Astrocyte (in vitro differentiated cells and primary cell): Measurements from ENCODE around the gene BRWD1. TPM values are rescaled to one million over a fixed set of nuclear protein-coding genes. Genes with fewer than 3 reads are reported as not detected.

Experiments
- DNase-seq: peaks from one replicate; pipeline ENCODE4 v3.0.0-alpha.2; 2010; ENCODE audit warnings: low read depth
- FAIRE-seq: peaks from 2 replicates; lab custom pipeline; 2011; peaks lifted over from hg19 to GRCh38; lab: Jason Lieb, UNC
- H2AFZ ChIP-seq: 2 replicates; pipeline ENCODE4 v1.6.0; 2012; ENCODE audit warnings: low read depth, low read length, inconsistent platforms
- H3K27ac ChIP-seq: 2 replicates; pipeline ENCODE4 v1.5.1; 2011; ENCODE audit warnings: low read depth, low read length, inconsistent platforms
- H3K27me3 ChIP-seq: 2 replicates; pipeline ENCODE4 v1.6.0; 2011; ENCODE audit warnings: low read length, inconsistent platforms; ENCODE audit not compliant: insufficient read depth
- H3K36me3 ChIP-seq: 2 replicates; pipeline ENCODE4 v1.5.1; 2011; ENCODE audit warnings: low read length, inconsistent platforms; ENCODE audit not compliant: insufficient read depth
- H3K4me1 ChIP-seq: 2 replicates; pipeline ENCODE4 v1.5.1; 2011; ENCODE audit warnings: low read length, inconsistent platforms; ENCODE audit not compliant: insufficient read depth
- H3K4me2 ChIP-seq: 2 replicates; pipeline ENCODE4 v1.6.0; 2012; ENCODE audit warnings: low read length, inconsistent platforms
- H3K4me3 ChIP-seq: 2 replicates; pipeline ENCODE4 v1.5.1; 2011; ENCODE audit warnings: low read depth, mild to moderate bottlenecking, low read length, inconsistent platforms; ENCODE audit not compliant: insufficient read depth
- H3K79me2 ChIP-seq: 2 replicates; pipeline ENCODE4 v1.6.0; 2012; ENCODE audit warnings: mild to moderate bottlenecking, low read length, inconsistent platforms; ENCODE audit not compliant: insufficient read depth
- H3K9ac ChIP-seq: 2 replicates; pipeline ENCODE4 v1.6.0; 2012; ENCODE audit warnings: mild to moderate bottlenecking, low read length, inconsistent platforms
- H3K9me3 ChIP-seq: 2 replicates; pipeline ENCODE4 v1.5.1; 2012; ENCODE audit warnings: low read depth, mild to moderate bottlenecking, low read length, inconsistent platforms; ENCODE audit not compliant: insufficient read depth
- H4K20me1 ChIP-seq: 2 replicates; pipeline ENCODE4 v1.6.0; 2012; ENCODE audit warnings: low read length, inconsistent platforms; ENCODE audit not compliant: insufficient read depth
- H3K27ac Mint-ChIP-seq: one replicate; pipeline ENCODE4 v1.8.0; 2021; ENCODE audit warnings: mild to moderate bottlenecking, mixed read lengths; ENCODE audit not compliant: unreplicated experiment
- H3K27me3 Mint-ChIP-seq: one replicate; pipeline ENCODE4 v1.8.0; 2021; ENCODE audit warnings: low read depth, mixed read lengths; ENCODE audit not compliant: unreplicated experiment
- H3K36me3 Mint-ChIP-seq: one replicate; pipeline ENCODE4 v1.8.0; 2021; ENCODE audit warnings: low read depth, mixed read lengths; ENCODE audit not compliant: unreplicated experiment
- H3K4me1 Mint-ChIP-seq: one replicate; pipeline ENCODE4 v1.8.0; 2021; ENCODE audit warnings: low read depth, mixed read lengths; ENCODE audit not compliant: unreplicated experiment
- H3K4me3 Mint-ChIP-seq: one replicate; pipeline ENCODE4 v1.8.0; 2021; ENCODE audit warnings: mild to moderate bottlenecking, moderate library complexity, mixed read lengths; ENCODE audit not compliant: unreplicated experiment
- H3K9me3 Mint-ChIP-seq: one replicate; pipeline ENCODE4 v1.8.0; 2021; ENCODE audit warnings: mild to moderate bottlenecking, mixed read lengths; ENCODE audit not compliant: unreplicated experiment
- CTCF ChIP-seq: IDR thresholded peaks from 2 replicates; pipeline ENCODE4 v1.5.1; 2011; ENCODE audit warnings: low read depth, mild to moderate bottlenecking, inconsistent platforms, low read length, moderate library complexity; ENCODE audit not compliant: insufficient read depth
- EZH2 ChIP-seq: IDR thresholded peaks from 2 replicates; pipeline ENCODE4 v1.6.1; 2012; ENCODE audit warnings: mild to moderate bottlenecking, low read length, inconsistent platforms; ENCODE audit not compliant: insufficient read depth
- total RNA-seq: library from RNA; stranded (reverse); gene quantifications from 2 replicates; pipeline ENCODE4 v1.2.1, GENCODE V29; 2021

The BRWD1 gene
- total RNA-seq, 1 donor from 2014 or later = 28.1 TPM

GRCh38 chr21:39281853-39282252 lies 31.6 kb downstream of the BRWD1 start:
- no peak overlapping the region for H3K4me2 ChIP-seq
- no peak overlapping the region for H2AFZ ChIP-seq
- FAIRE-seq (no peak), DNase-seq (no peak)
- H3K36me3 ChIP-seq = peaks cover 16% of the 10 kb centered on the region
- no peak overlapping the region for H3K9ac ChIP-seq
- no peaks in the 10 kb centered on the region for H3K27me3 ChIP-seq
- H3K4me3 ChIP-seq = no peak overlapping the region
- H3K27ac Mint-ChIP-seq = no peak overlapping the region
- H3K9me3 Mint-ChIP-seq = no peaks in the 10 kb centered on the region
- H3K4me1 Mint-ChIP-seq = no peaks in the 10 kb centered on the region
- H3K9me3 ChIP-seq = no peaks in the 10 kb centered on the region
- no peak for TF ChIP-seq CTCF
- no peak for TF ChIP-seq EZH2
- no peak overlapping the region for H3K4me3 Mint-ChIP-seq
- no peaks in the 10 kb centered on the region for H3K4me1 ChIP-seq
- no peak overlapping the region for H3K27ac ChIP-seq
- no peaks in the 10 kb centered on the region for H3K27me3 Mint-ChIP-seq
- peaks cover 3% of the 10 kb centered on the region for H3K79me2 ChIP-seq
- peaks cover 25% of the 10 kb centered on the region for H4K20me1 ChIP-seq
- peaks cover under 1% of the 10 kb centered on the region for H3K36me3 Mint-ChIP-seq

- Mint-ChIP-seq H3K27ac (no peak overlapping the region), H3K4me3 (no peak overlapping the region), H3K36me3 (no peaks in the 10 kb centered on the region), H3K27me3 (no peaks in the 10 kb centered on the region), H3K9me3 (no peaks in the 10 kb centered on the region), H3K4me1 (no peaks in the 10 kb centered on the region)
- Histone ChIP-seq H3K9ac (no peak overlapping the region), H3K9me3 (no peaks in the 10 kb centered on the region), H3K36me3 (peaks cover 16% of the 10 kb centered on the region), H3K4me1 (no peaks in the 10 kb centered on the region), H2AFZ (no peak overlapping the region), H4K20me1 (peaks cover 25% of the 10 kb centered on the region), H3K27me3 (no peaks in the 10 kb centered on the region), H3K79me2 (peaks cover 3% of the 10 kb centered on the region), H3K27ac (no peak overlapping the region), H3K4me2 (no peak overlapping the region), H3K4me3 (no peak overlapping the region)
- FAIRE-seq (no peak), DNase-seq (no peak)
- no peak for TF ChIP-seq EZH2
- TF ChIP-seq CTCF = no peak
Observed at GRCh38 chr21:39281207-39281606, 32.2 kb downstream of the BRWD1 start.

- no peak for FAIRE-seq
- Mint-ChIP-seq H3K27ac (no peak overlapping the region), H3K9me3 (no peaks in the 10 kb centered on the region), H3K27me3 (no peaks in the 10 kb centered on the region), H3K4me1 (no peaks in the 10 kb centered on the region), H3K4me3 (no peak overlapping the region), H3K36me3 (peaks cover 5% of the 10 kb centered on the region)
- Histone ChIP-seq H3K27me3 (no peaks in the 10 kb centered on the region), H3K4me1 (no peaks in the 10 kb centered on the region), H3K27ac (no peak overlapping the region), H2AFZ (no peak overlapping the region), H3K9ac (no peak overlapping the region), H3K79me2 (no peaks in the 10 kb centered on the region), H3K4me3 (no peak overlapping the region), H3K36me3 (peaks cover 46% of the 10 kb centered on the region), H4K20me1 (peaks cover 3% of the 10 kb centered on the region), H3K9me3 (no peaks in the 10 kb centered on the region), H3K4me2 (no peak overlapping the region)
- TF ChIP-seq CTCF (no peak), EZH2 (no peak)
- DNase-seq = no peak
Observed at GRCh38 chr21:39269620-39270019, 43.8 kb downstream of the BRWD1 start.
